NCI-H1105 (cell line): ENCODE measurements around the gene GRN.
"Not testable (repeated sequence)": the region's sequence is repeated elsewhere in the genome, so short reads cannot be mapped to it uniquely, and the experiment has no call there.

Experiments
- DNase-seq: peaks from one replicate; lab custom pipeline; 2025; lab: John Stamatoyannopoulos, UW

Gene GRN

DNA sequence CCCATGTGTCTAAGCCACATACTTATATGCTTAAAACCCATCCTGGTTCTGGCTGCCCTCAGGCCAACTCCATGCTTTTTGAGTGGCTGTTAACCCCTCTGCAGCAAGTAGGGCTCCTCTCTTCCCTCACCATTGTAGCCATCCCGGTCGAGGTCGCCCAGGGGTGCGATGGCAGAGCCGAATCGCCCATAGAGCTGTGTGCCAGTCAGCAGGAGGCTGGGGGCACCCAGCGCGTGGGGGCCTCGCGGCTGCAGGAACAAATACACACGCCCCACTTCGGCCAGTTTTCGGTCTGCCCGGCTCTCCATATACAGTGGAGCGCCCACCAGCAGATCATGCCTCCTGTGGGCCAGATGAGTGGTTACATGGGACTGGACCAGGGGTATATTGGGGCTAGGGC, 38.3 kb downstream of the GRN start:
- no peak for DNase-seq

GRCh38 chr17:44383861-44384260, 38.8 kb downstream of the GRN start:
- no peak for DNase-seq

- DNase-seq, result no peak
These were observed 39.2 kb downstream of the GRN start for GRCh38 chr17:44384281-44384822.

- DNase-seq, result no peak
These were observed 39.8 kb downstream of the GRN start for GRCh38 chr17:44384823-44385286.

GRCh38 chr17:44385287-44386181, 40.4 kb downstream of the GRN start:
- DNase-seq, result peak; percentile 73

DNA sequence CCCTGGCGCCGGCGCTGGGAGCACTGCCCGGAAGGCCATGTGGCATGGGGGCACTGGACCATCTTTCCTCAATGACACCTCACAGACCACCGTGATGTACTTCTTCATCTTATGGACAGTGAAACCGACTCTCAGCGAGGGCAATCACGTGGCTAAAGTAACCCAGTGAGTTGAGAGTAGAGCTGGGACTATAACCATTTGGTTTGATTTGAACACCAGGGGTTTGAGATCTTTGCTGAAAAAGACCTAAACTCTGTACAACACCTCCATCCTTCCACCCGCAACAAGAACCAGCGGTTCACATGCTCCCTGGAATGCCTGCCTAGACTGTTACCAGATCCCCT, 41.1 kb downstream of the GRN start:
- DNase-seq, result no peak

DNA sequence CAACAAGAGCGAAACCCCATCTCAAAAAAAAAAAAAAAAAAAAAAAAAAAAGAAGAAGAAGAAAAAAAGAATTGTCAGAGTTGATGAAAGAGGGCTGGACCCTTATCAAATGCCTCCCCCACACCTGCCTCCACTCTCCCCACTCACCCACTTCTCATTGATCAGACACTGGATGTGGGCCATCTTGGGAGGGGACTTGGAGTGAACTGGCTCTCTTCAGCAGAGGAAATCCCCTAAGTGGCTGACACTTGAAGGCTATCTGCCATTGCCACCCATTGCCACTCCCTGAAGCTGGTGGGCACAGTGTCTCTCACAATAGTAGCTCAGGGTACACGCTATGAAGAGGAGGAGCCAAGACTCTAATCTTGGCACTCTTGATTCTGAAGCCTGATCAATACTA, 42.7 kb downstream of the GRN start:
- DNase-seq, result no peak

- no peak for DNase-seq
These were observed 44.2 kb downstream of the GRN start, which contains the start of gene ITGA2B for GRCh38 chr17:44389281-44389680. Gene ITGA2B, minus strand, starts transcription at chr17:44389649. Its CDS starts 176 bp downstream, at chr17:44389473.

- DNase-seq, result no peak
These were observed 44.7 kb downstream of the GRN start for GRCh38 chr17:44389723-44390202.

DNA sequence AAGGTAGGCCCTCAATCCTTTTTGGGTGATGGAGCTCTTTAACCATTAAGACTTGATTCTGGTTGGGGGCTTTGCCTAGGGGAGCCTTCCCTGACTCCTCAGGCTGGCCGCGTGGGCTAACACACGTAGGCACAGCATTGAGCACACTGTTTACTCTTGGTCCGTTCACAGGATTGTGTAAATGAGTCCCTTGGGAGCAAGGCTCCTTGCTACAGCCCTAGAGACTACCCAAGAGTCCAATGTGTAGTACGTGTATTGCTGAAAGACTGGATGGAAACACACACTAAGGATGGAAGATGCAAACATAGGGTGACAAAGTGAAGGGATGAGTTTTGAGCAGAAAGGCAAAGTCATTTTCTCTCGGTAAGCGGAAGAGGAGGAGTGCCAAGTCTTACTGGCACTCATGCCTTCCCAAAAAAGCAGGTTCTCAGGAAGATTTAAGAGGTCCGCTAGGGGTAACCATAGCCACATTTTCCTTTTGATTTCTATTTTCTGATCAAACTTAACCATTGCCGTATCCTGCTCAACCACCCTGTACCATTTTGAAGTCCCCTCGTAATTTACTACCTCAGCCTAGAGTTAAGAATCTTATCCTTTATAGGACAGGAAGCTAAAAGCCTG, 45.3 kb downstream of the GRN start:
- DNase-seq, result no peak

DNA sequence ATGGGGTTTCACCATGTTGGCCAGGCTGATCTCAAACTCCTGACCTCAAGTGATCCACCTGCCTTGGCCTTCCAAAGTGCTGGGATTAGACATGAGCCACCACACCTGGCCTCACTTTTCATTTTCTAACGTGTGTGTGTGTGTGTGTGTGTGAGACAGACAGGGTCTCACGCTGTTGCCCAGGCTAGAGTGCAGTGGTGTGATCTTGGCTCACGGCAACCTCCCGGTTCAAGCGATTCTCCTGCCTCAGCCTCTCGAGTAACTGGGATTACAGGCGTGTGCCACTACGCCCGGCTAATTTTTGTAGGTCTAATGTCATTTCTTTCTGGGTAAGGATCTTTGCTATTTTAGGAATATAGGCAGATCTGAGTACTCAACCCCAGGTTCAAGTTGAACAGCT, 49.0 kb downstream of the GRN start:
- not testable (repeated sequence) for DNase-seq

- DNase-seq, result no peak
These were observed 49.7 kb downstream of the GRN start for GRCh38 chr17:44394833-44395232.

GRCh38 chr17:44396946-44397345, 51.8 kb downstream of the GRN start:
- no peak for DNase-seq

- no peak for DNase-seq
These were observed 52.7 kb downstream of the GRN start for GRCh38 chr17:44397479-44398440.

- no peak for DNase-seq
These were observed 53.9 kb downstream of the GRN start for GRCh38 chr17:44398692-44399691.

- no peak for DNase-seq
These were observed 55.2 kb downstream of the GRN start for GRCh38 chr17:44400226-44400847.
